ENCODE measurements around the gene DNAJB1. TPM values are rescaled to one million over a fixed set of nuclear protein-coding genes. Genes with fewer than 3 reads are reported as not detected.
A peak's percentile ranks its signal among the peaks of the same experiment; 100 is the strongest.

Gene DNAJB1
- total and polyA plus RNA-seq, 2 experiments from 2014 or later, result 101 to 124 TPM

DNA sequence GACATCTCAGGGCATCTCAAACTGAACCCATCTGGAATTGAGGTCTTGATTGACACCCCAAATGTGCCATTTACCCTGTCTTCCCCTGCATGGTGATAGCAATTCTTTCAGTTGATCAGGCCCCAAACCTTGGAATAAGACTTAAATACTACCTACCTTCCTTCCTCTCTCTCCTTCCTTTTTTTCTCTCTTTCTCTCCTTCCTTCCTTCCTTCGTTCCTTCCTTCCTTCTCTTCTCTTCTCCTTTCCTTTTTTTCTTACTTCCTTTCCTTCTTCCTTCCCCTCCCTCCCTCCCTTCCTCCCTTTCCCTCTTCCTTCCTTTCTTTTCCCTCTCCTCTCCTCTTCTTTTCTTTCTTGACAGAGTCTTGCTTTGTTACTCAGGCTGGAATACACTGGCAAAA, 14.9 kb downstream of the DNAJB1 start:
- no peaks in the 10 kb centered on the region for H3K36me3 ChIP-seq (ENCODE audit: low read depth)
- H3F3A ChIP-seq (ENCODE audit: insufficient read depth), result peaks cover 24% of the 10 kb centered on the region; the same call in 1 of the 2 replicates
- no peaks in the 10 kb centered on the region for H3K27me3 ChIP-seq (replicated peaks; ENCODE audit: insufficient read depth)
- no peaks in the 10 kb centered on the region for H4K20me1 ChIP-seq (ENCODE audit: insufficient read depth)
- TF ChIP-seq EZH2phosphoT487 (IDR thresholded peaks at IDR 0.05; ENCODE audit: insufficient read depth, low read depth), result no peak
- no peak for TF ChIP-seq EZH2 (IDR thresholded peaks at IDR 0.05; ENCODE audit: insufficient read depth, poor library complexity, severe bottlenecking)
- peaks cover 36% of the 10 kb centered on the region for H3K4me1 ChIP-seq (ENCODE audit: insufficient read depth)
- WGBS, 2 experiments (ENCODE audit: low coverage in 1 of 2, low lambda C conversion rate in 2 of 2, missing lambda C conversion rate in 2 of 2), result 71 to 80% methylated on average over 1 of the region's 1 CpG
- DNase-seq, result no peak
- no peak overlapping the region for H3K9ac ChIP-seq
- no peaks in the 10 kb centered on the region for H3K79me2 ChIP-seq (ENCODE audit: insufficient read depth)
- no peaks in the 10 kb centered on the region for H3K9me2 ChIP-seq (ENCODE audit: insufficient read depth)
- no peak overlapping the region for H3K4me2 ChIP-seq (ENCODE audit: unreplicated experiment)
- H3K27ac ChIP-seq, result no peak overlapping the region
- in situ Hi-C loops (cut with MboI), result no loop called here
- H3K4me3 ChIP-seq, result no peak overlapping the region
- no peaks in the 10 kb centered on the region for H3K9me3 ChIP-seq (ENCODE audit: low read depth)
- H2AFZ ChIP-seq, result no peak overlapping the region

DNA sequence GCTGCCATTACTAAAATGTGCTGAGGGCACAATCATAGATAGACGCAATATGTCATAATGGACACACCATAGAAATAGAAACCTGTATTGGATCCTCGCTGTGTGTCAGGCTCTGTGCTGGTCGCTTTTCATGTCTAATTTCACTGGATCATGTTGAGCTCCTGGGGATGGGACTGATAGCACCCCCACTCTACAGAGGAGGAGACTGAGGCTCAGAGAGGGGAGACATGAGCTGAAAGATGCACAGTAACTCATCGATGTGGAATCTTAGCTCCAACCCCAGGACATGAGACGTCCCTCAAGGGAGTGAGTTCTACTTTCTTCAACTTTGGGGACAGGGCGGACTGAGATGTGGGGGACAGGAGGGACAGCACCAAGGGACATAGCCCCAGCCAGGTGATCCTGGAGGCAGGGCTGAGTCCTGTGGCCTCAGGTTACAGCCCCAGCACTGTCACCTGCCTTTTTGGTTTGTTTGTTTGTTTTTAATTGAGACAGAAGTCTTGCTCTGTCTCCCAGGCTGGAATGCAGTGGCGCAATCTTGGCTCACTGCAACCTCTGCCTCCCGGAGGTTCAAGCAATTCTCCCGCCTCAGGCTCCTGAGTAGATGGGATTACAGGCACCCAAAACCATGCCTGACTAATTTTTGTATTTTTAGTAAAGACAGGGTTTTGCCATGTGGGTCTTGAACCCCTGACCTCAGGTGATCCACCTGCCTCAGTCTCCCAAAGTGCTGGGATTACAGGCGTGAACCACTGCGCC, 15.7 kb downstream of the DNAJB1 start:
- H3K27me3 ChIP-seq (replicated peaks; ENCODE audit: insufficient read depth), result no peaks in the 10 kb centered on the region
- H3K36me3 ChIP-seq (ENCODE audit: low read depth), result no peaks in the 10 kb centered on the region
- H3K4me2 ChIP-seq (ENCODE audit: unreplicated experiment), result no peak overlapping the region
- 74 to 76% methylated on average over 11 of the region's 11 CpGs for WGBS, 2 experiments (ENCODE audit: low coverage in 1 of 2, low lambda C conversion rate in 2 of 2, missing lambda C conversion rate in 2 of 2)
- peak; percentile 46 for DNase-seq
- H4K20me1 ChIP-seq (ENCODE audit: insufficient read depth), result no peaks in the 10 kb centered on the region
- TF ChIP-seq EZH2phosphoT487 (IDR thresholded peaks at IDR 0.05; ENCODE audit: insufficient read depth, low read depth) (no peak), EZH2 (IDR thresholded peaks at IDR 0.05; ENCODE audit: insufficient read depth, poor library complexity, severe bottlenecking) (no peak)
- H3K4me3 ChIP-seq, result no peak overlapping the region
- peaks cover 35% of the 10 kb centered on the region for H3K4me1 ChIP-seq (ENCODE audit: insufficient read depth)
- no peak overlapping the region for H3K9ac ChIP-seq
- no peak overlapping the region for H3K27ac ChIP-seq
- no peaks in the 10 kb centered on the region for H3K9me3 ChIP-seq (ENCODE audit: low read depth)
- peaks cover 18% of the 10 kb centered on the region; the same call in 1 of the 2 replicates for H3F3A ChIP-seq (ENCODE audit: insufficient read depth)
- in situ Hi-C loops (cut with MboI), result no loop called here
- H3K9me2 ChIP-seq (ENCODE audit: insufficient read depth), result no peaks in the 10 kb centered on the region
- H2AFZ ChIP-seq, result no peak overlapping the region
- H3K79me2 ChIP-seq (ENCODE audit: insufficient read depth), result no peaks in the 10 kb centered on the region

DNA sequence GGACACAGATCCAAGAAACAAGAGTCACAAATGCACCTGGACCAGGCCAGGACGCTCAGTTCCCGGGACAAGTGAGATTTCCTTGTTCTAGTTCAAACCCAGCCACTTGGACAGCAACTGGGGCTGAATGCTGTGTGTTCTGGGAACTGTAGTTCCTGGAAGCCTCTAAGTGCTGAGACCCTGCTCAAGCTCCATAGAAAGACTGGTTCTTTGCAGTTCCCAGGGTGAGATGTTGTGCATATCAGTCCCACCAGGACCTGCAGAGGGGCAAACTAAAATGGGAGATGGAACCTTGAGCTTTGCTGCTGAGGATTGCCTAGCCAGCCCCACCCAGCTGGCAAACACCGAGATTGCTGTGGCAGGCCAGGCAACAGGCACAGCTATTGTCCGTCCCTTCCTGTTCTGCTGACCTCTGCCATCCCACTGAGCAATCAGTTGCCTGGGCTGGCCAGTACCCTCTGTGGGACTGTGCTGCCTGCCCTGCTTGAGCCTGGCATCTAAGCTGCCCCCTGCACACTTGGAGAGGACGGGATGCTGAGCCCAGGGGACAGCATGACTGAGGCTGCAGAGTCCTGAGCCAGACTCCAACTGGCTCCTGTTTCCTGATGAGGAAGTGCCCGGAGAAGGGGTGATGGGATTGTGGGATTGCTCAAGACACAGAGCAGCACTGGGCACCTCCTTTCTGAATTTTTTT, 20.8 kb downstream of the DNAJB1 start:
- Histone ChIP-seq H3K9me2 (ENCODE audit: insufficient read depth) (no peaks in the 10 kb centered on the region), H3K9me3 (ENCODE audit: low read depth) (no peaks in the 10 kb centered on the region), H3K9ac (no peak overlapping the region), H3K4me1 (ENCODE audit: insufficient read depth) (peaks cover 21% of the 10 kb centered on the region), H3K27ac (0 out of 2 replicates have a peak overlapping the region, but pooled peaks have one; percentile 5), H3F3A (ENCODE audit: insufficient read depth) (peaks cover 9% of the 10 kb centered on the region), H3K79me2 (ENCODE audit: insufficient read depth) (peaks cover 34% of the 10 kb centered on the region), H3K4me3 (no peak overlapping the region), H3K4me2 (ENCODE audit: unreplicated experiment) (no peak overlapping the region), H4K20me1 (ENCODE audit: insufficient read depth) (no peaks in the 10 kb centered on the region), H3K27me3 (replicated peaks; ENCODE audit: insufficient read depth) (no peaks in the 10 kb centered on the region), H3K36me3 (ENCODE audit: low read depth) (no peaks in the 10 kb centered on the region), H2AFZ (peak overlapping the region; percentile 68)
- TF ChIP-seq EZH2 (IDR thresholded peaks at IDR 0.05; ENCODE audit: insufficient read depth, poor library complexity, severe bottlenecking), result no peak
- TF ChIP-seq EZH2phosphoT487 (IDR thresholded peaks at IDR 0.05; ENCODE audit: insufficient read depth, low read depth), result no peak
- 21 to 22% methylated on average over 6 of the region's 6 CpGs for WGBS, 2 experiments (ENCODE audit: low coverage in 1 of 2, low lambda C conversion rate in 2 of 2, missing lambda C conversion rate in 2 of 2)
- in situ Hi-C loops (cut with MboI), result no loop called here
- DNase-seq, result peak; percentile 53

DNA sequence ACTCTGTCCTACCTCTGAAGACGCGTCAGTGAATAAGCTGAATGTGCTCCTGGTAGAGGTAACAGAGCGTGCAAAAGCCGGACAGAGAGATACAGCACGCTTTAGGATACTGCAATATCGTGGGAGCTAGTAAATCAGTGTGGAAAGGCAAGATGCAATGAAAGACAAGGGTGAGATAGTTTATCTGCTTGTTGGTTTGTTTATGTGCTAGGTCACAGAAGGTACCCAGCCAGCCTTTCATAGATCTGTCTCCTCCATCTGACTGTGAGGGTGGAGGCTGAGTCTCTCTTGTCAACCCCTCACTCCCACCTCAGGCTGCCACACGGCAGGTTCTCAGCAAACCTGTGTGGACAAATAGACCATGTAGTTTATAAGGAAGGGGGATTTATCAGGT, 21.4 kb downstream of the DNAJB1 start:
- in situ Hi-C loops (cut with MboI), result no loop called here
- Histone ChIP-seq H2AFZ (peak overlapping the region; percentile 68), H3K9me3 (ENCODE audit: low read depth) (no peaks in the 10 kb centered on the region), H3F3A (ENCODE audit: insufficient read depth) (peaks cover 9% of the 10 kb centered on the region), H3K27ac (0 out of 2 replicates have a peak overlapping the region, but pooled peaks have one; percentile 5), H4K20me1 (ENCODE audit: insufficient read depth) (no peaks in the 10 kb centered on the region), H3K9ac (no peak overlapping the region), H3K4me3 (no peak overlapping the region), H3K4me1 (ENCODE audit: insufficient read depth) (peaks cover 18% of the 10 kb centered on the region), H3K9me2 (ENCODE audit: insufficient read depth) (no peaks in the 10 kb centered on the region), H3K79me2 (ENCODE audit: insufficient read depth) (peaks cover 39% of the 10 kb centered on the region), H3K27me3 (replicated peaks; ENCODE audit: insufficient read depth) (no peaks in the 10 kb centered on the region), H3K36me3 (ENCODE audit: low read depth) (no peaks in the 10 kb centered on the region), H3K4me2 (ENCODE audit: unreplicated experiment) (peak overlapping the region; percentile 66)
- WGBS, 2 experiments (ENCODE audit: low coverage in 1 of 2, low lambda C conversion rate in 2 of 2, missing lambda C conversion rate in 2 of 2), result 13 to 14% methylated on average over 7 of the region's 7 CpGs
- TF ChIP-seq EZH2 (IDR thresholded peaks at IDR 0.05; ENCODE audit: insufficient read depth, poor library complexity, severe bottlenecking) (no peak), EZH2phosphoT487 (IDR thresholded peaks at IDR 0.05; ENCODE audit: insufficient read depth, low read depth) (no peak)
- peak; percentile 49 for DNase-seq

All from GM23248 (cell line).